Mesenchymal stem cell (in vitro differentiated cells and primary cell): ENCODE data around the gene C1QTNF5.

ENCODE experiments used
- DNase-seq: peaks from one replicate; pipeline ENCODE4 v3.0.0-alpha.2; 2013
- H2AFZ ChIP-seq: one replicate; pipeline ENCODE4 v1.6.1; 2013; ENCODE audit warnings: low read depth, mild to moderate bottlenecking, control low read depth, inconsistent platforms, low read length, moderate library complexity
- H2AK5ac ChIP-seq: 2 replicates; pipeline ENCODE4 v1.6.1; 2013; ENCODE audit warnings: low read length, moderate library complexity, mild to moderate bottlenecking, inconsistent platforms; ENCODE audit not compliant: severe bottlenecking
- H2BK120ac ChIP-seq: one replicate; pipeline ENCODE4 v1.6.1; 2013; ENCODE audit warnings: low read depth, mild to moderate bottlenecking, inconsistent platforms, low read length, moderate library complexity
- H2BK12ac ChIP-seq, 2 experiments: one replicate each; pipeline ENCODE4 v1.6.1; 2013; ENCODE audit warnings: inconsistent platforms in 2 of 2, low read length in 2 of 2, mild to moderate bottlenecking in 2 of 2, moderate library complexity in 2 of 2, control low read depth in 1 of 2
- H2BK15ac ChIP-seq: one replicate; pipeline ENCODE4 v1.6.1; 2013; ENCODE audit warnings: mild to moderate bottlenecking, low read depth, inconsistent platforms; ENCODE audit not compliant: poor library complexity, severe bottlenecking
- H2BK5ac ChIP-seq: 2 replicates; pipeline ENCODE4 v1.6.1; 2013; ENCODE audit warnings: low read depth, mild to moderate bottlenecking, low read length, control low read depth, inconsistent platforms; ENCODE audit not compliant: poor library complexity, severe bottlenecking
- H3K14ac ChIP-seq, 2 experiments: one replicate each; pipeline ENCODE4 v1.6.1; 2013; ENCODE audit warnings: inconsistent platforms in 2 of 2, low read length in 2 of 2, control low read depth in 1 of 2, mild to moderate bottlenecking in 1 of 2, moderate library complexity in 1 of 2
- H3K18ac ChIP-seq, 2 experiments: one replicate each; pipeline ENCODE4 v1.6.1; 2013; ENCODE audit warnings: inconsistent platforms in 2 of 2, low read length in 2 of 2, control low read depth in 1 of 2, low read depth in 1 of 2, mild to moderate bottlenecking in 1 of 2
- H3K23ac ChIP-seq, 2 experiments: one replicate each; pipeline ENCODE4 v1.6.1; 2013; ENCODE audit warnings: inconsistent platforms in 2 of 2, low read length in 2 of 2, mild to moderate bottlenecking in 2 of 2, moderate library complexity in 2 of 2, control low read depth in 1 of 2
- H3K27ac ChIP-seq: 2 replicates; pipeline ENCODE4 v1.5.1; 2013; ENCODE audit warnings: mild to moderate bottlenecking, moderate library complexity, low read length, control low read depth, inconsistent platforms; ENCODE audit not compliant: poor library complexity, severe bottlenecking
- H3K27me3 ChIP-seq, 2 experiments: 2 replicates each; pipeline versions ENCODE4 v1.6.1 to v1.7.0; 2013; ENCODE audit warnings: low read length in 2 of 2, mild to moderate bottlenecking in 2 of 2, moderate library complexity in 2 of 2, control low read depth in 1 of 2, inconsistent platforms in 1 of 2; ENCODE audit not compliant: control insufficient read depth in 1 of 2, insufficient read depth in 1 of 2
- H3K36me3 ChIP-seq, 2 experiments: 2 replicates each; pipeline versions ENCODE4 v1.6.1 to v1.7.0; 2013; ENCODE audit warnings: low read length in 2 of 2, control low read depth in 1 of 2, inconsistent platforms in 1 of 2, low read depth in 1 of 2, mild to moderate bottlenecking in 1 of 2; ENCODE audit not compliant: insufficient read depth in 2 of 2, control insufficient read depth in 1 of 2
- H3K4ac ChIP-seq, 2 experiments: one replicate each; pipeline ENCODE4 v1.6.1; 2013; ENCODE audit warnings: inconsistent platforms in 2 of 2, low read length in 2 of 2, mild to moderate bottlenecking in 2 of 2, moderate library complexity in 2 of 2, control low read depth in 1 of 2, low read depth in 1 of 2
- H3K4me1 ChIP-seq: 2 replicates; pipeline ENCODE4 v1.6.1; 2013; ENCODE audit warnings: low read depth, low read length, control low read depth; ENCODE audit not compliant: control insufficient read depth, insufficient read depth
- H3K4me2 ChIP-seq: 2 replicates; pipeline ENCODE4 v1.6.1; 2013; ENCODE audit warnings: low read length, mild to moderate bottlenecking, inconsistent platforms; ENCODE audit not compliant: poor library complexity, severe bottlenecking
- H3K4me3 ChIP-seq, 2 experiments: 2 replicates each; pipeline versions ENCODE4 v1.5.1 to v1.7.0; 2013; ENCODE audit warnings: low read length in 2 of 2, mild to moderate bottlenecking in 2 of 2, control low read depth in 1 of 2, low read depth in 1 of 2; ENCODE audit not compliant: insufficient read depth in 1 of 2
- H3K79me1 ChIP-seq: replicated peaks from 2 replicates; pipeline ENCODE4 v1.6.1; 2013; ENCODE audit warnings: mild to moderate bottlenecking, control low read depth, low read length, inconsistent platforms; ENCODE audit not compliant: poor library complexity, severe bottlenecking
- H3K9ac ChIP-seq: 2 replicates; pipeline ENCODE4 v1.7.0; 2013; ENCODE audit warnings: mild to moderate bottlenecking, low read length, moderate library complexity
- H3K9me3 ChIP-seq: 2 replicates; pipeline ENCODE4 v1.7.0; 2013; ENCODE audit warnings: mild to moderate bottlenecking, low read length; ENCODE audit not compliant: control insufficient read depth
- H4K8ac ChIP-seq: one replicate; pipeline ENCODE4 v1.6.1; 2013; ENCODE audit warnings: inconsistent platforms, mild to moderate bottlenecking, low read length, moderate library complexity
- H4K91ac ChIP-seq: one replicate; pipeline ENCODE4 v1.6.1; 2013; ENCODE audit warnings: mild to moderate bottlenecking, low read length, inconsistent platforms
- WGBS: methylation state at CpG from one replicate; pipeline ENCODE4 v1.1.7; 2013; ENCODE audit warnings: mixed read lengths; 5-methylcytosine and 5-hydroxymethylcytosine counted together

The C1QTNF5 gene

DNA sequence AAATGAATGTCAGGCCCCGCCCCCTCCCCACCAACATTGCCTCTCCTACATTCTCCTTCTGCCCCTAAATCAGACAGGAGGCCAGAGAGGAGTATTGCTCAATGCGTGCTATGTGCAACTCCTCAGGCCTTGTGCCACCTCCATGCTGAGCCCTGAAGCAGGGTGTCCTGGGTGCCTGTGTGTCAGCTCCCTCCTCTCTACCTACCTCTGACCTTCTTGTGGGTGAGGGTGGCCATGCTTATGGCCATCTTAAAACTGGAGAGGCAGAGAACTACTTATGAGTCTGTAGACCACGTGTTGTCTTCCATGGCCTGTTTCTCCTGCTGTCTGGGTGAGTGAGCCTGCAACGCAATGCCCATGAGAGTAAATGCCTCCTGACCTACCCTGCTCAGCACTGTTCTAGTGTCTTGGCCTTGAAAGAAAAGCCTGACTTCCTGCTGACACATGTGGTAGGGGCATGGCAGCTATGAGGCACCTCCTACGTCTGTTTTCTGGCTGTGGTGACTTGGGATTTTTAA, 34.3 kb downstream of the C1QTNF5 start:
- H3K18ac ChIP-seq = no peak overlapping the region
- 75% methylated on average over 5 of the region's 5 CpGs for WGBS

DNA sequence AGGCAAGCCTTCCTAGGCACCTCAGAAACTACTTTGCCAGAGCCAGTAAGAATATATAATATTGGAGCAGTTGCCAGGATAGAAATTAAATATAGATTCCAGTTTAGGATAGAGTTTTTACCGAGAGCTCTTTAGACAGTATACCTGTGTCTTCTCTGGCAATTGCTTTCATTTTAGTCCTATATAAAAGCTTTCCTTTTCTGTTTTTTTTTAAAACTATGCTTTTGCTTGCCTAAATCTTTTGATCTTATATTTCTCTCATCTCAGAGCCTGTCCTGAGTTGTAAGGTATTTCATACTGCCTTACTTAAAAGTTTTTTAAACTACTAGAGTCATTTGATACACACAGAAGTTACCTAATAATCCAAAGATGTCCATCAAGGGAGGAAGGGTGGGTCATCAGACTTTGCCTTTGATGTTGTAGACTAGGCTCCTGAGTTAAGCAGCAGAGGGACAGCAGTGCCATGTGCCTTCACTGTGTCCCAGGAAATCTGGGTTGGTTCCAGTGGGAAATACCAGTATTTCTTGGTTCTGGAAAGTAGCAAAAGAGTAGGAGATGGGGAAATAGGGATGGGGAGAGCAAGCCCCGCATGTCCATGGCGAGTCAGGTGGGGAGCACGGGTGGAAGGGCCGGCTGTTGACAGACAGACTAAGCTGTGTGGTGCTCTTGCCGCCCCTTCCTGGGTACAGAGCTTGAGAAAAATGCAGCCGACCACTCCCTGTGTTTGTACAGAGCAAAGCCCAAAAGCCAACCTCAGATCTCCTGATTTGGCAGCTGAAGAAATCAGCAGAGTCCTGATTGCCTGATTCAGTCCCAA, 34.9 kb downstream of the C1QTNF5 start:
- peak overlapping the region; percentile 67 for H3K9ac ChIP-seq
- H3K36me3 ChIP-seq = peaks cover 48 to 54% of the 10 kb centered on the region in 2 experiments
- peak; percentile 20 for DNase-seq
- no peak overlapping the region for H2AFZ ChIP-seq
- no peak overlapping the region for H3K14ac ChIP-seq
- H3K18ac ChIP-seq = no peak overlapping the region
- H3K27me3 ChIP-seq = no peaks in the 10 kb centered on the region
- H3K4me1 ChIP-seq = peaks cover 1% of the 10 kb centered on the region
- H3K23ac ChIP-seq = no peak overlapping the region
- peaks cover 6% of the 10 kb centered on the region for H3K79me1 ChIP-seq
- no peak overlapping the region for H2BK12ac ChIP-seq
- 98% methylated on average over 6 of the region's 7 CpGs for WGBS
- no peak overlapping the region for H3K4me2 ChIP-seq
- H2AK5ac ChIP-seq = no peak overlapping the region
- H3K4me3 ChIP-seq = peak overlapping the region in 1 of 2 experiments; percentile 23
- H2BK120ac ChIP-seq = no peak overlapping the region
- H4K91ac ChIP-seq = no peak overlapping the region
- no peak overlapping the region for H3K27ac ChIP-seq
- H2BK5ac ChIP-seq = no peak overlapping the region
- peak overlapping the region in 1 of 2 experiments; percentile 68 for H3K4ac ChIP-seq
- H3K9me3 ChIP-seq = no peaks in the 10 kb centered on the region
- no peak overlapping the region for H4K8ac ChIP-seq
- no peak overlapping the region for H2BK15ac ChIP-seq

More for the DNA sequence above, 34.3 kb downstream of the C1QTNF5 start:
- Histone ChIP-seq H3K36me3 (peaks cover 53 to 54% of the 10 kb centered on the region in 2 experiments), H2BK120ac (no peak overlapping the region), H3K4me1 (peaks cover 1% of the 10 kb centered on the region), H2BK5ac (no peak overlapping the region), H3K4me2 (no peak overlapping the region), H2BK15ac (no peak overlapping the region), H3K23ac (no peak overlapping the region), H3K9me3 (no peaks in the 10 kb centered on the region), H4K8ac (no peak overlapping the region), H2AFZ (no peak overlapping the region), H2BK12ac (no peak overlapping the region), H3K4me3 (peak overlapping the region in 1 of 2 experiments; percentile 23), H3K4ac (no peak overlapping the region), H4K91ac (peak overlapping the region; percentile 19), H3K27ac (no peak overlapping the region), H2AK5ac (no peak overlapping the region), H3K27me3 (no peaks in the 10 kb centered on the region), H3K14ac (no peak overlapping the region), H3K79me1 (peaks cover 5% of the 10 kb centered on the region), H3K9ac (peak overlapping the region; percentile 67)
- peak; percentile 50 for DNase-seq

DNA sequence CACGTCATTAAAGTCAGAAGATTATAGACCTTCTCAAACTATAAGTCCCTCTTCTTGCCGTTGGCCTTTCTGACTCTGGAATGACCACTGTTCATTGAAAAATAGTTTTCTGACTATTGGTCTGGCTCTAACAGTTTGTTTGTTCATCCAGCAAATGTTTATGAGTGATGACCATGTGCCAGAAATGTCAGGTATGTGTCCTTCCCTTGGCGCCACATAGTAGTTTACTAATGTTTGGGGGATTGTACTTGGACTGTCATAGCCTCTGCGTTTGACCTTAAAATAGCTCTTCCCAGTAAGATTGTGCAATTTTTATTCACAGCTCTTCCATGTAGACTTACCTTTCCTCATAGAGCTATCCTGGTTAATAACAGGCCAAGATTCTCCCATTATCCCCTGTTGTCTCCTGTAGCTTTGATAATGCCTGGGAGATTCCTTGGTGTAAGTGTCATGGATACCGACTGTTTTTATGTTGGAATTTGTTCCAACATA, 37.4 kb downstream of the C1QTNF5 start:
- Histone ChIP-seq H3K79me1 (peaks cover 11% of the 10 kb centered on the region), H2AK5ac (no peak overlapping the region), H3K23ac (no peak overlapping the region), H3K18ac (no peak overlapping the region), H2AFZ (no peak overlapping the region), H3K9me3 (no peaks in the 10 kb centered on the region), H3K36me3 (peaks cover 34 to 71% of the 10 kb centered on the region in 2 experiments), H2BK12ac (no peak overlapping the region), H3K9ac (no peak overlapping the region), H2BK5ac (no peak overlapping the region), H2BK120ac (no peak overlapping the region), H3K14ac (no peak overlapping the region), H3K27ac (no peak overlapping the region), H4K8ac (no peak overlapping the region), H3K4me3 (no peak overlapping the region), H2BK15ac (no peak overlapping the region), H3K4ac (no peak overlapping the region), H4K91ac (no peak overlapping the region), H3K4me1 (no peaks in the 10 kb centered on the region), H3K4me2 (no peak overlapping the region), H3K27me3 (no peaks in the 10 kb centered on the region)
- no peak for DNase-seq
- 90% methylated on average over 3 of the region's 5 CpGs for WGBS

DNA sequence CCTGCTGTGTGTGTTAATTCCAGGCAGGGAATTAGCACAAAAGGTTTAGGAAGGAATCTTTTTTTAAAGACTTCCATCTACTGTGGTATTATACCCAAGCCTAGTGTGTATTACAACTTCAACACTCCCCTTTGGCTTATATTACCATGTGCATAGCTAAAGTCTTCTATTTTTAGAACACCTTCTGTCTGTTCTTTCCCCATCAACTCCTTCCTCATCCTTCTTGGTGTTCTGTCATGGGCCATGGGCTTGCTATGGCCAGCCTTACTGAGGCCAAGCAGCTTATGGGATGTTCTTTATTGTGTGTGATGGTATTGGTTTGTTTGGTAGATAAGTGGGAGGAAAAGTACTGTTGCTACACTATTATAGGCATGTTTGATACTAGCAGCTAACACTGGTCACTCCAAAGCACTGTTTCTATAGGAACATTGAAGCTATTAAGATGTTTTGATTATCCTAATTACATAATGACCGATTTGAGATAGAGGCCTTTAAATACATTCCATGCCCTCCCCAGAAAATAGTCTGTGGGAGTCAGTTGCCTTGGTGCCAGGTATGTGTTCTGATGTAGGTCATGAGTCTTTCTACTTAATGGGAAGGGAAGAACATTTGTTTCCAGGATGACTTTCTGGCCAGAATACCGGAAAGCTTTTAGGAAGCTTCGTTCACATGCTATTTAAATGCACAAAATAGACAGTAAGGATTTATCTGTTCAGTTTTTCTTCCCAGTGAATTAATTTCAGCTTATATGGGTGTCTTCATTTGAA, 40.3 kb downstream of the C1QTNF5 start:
- H3K14ac ChIP-seq = no peak overlapping the region
- no peak overlapping the region for H3K9ac ChIP-seq
- no peak overlapping the region for H2AFZ ChIP-seq
- H3K9me3 ChIP-seq = no peaks in the 10 kb centered on the region
- H2AK5ac ChIP-seq = no peak overlapping the region
- no peak overlapping the region for H3K27ac ChIP-seq
- no peak overlapping the region for H3K4me3 ChIP-seq
- no peak overlapping the region for H3K4ac ChIP-seq
- no peak overlapping the region for H2BK5ac ChIP-seq
- no peak overlapping the region for H2BK12ac ChIP-seq
- H3K4me2 ChIP-seq = no peak overlapping the region
- no peaks in the 10 kb centered on the region for H3K27me3 ChIP-seq
- H4K8ac ChIP-seq = no peak overlapping the region
- no peaks in the 10 kb centered on the region for H3K4me1 ChIP-seq
- H3K18ac ChIP-seq = no peak overlapping the region
- no peak overlapping the region for H3K23ac ChIP-seq
- H4K91ac ChIP-seq = no peak overlapping the region
- H3K36me3 ChIP-seq = peaks cover 26 to 84% of the 10 kb centered on the region in 2 experiments
- WGBS = 100% methylated on average over 1 of the region's 3 CpGs
- no peak for DNase-seq
- no peak overlapping the region for H2BK15ac ChIP-seq
- H2BK120ac ChIP-seq = no peak overlapping the region
- peaks cover 14% of the 10 kb centered on the region for H3K79me1 ChIP-seq
